IMR-90 (cell line): ENCODE data around the gene NUP93. TPM values are rescaled to one million over a fixed set of nuclear protein-coding genes. Genes with fewer than 3 reads are reported as not detected.

Experiments
- ATAC-seq: fragments of 200-7000 bp; cut with Tn5 transposase; 2 replicates; pipeline ENCODE4 v1.9.1; 2020; ENCODE audit warnings: low read depth, mild to moderate bottlenecking, moderate library complexity
- BruUV-seq: library from RNA; stranded (reverse); fragments of 400-500 nt; replicated peaks from 2 replicates; lab custom pipeline; 2021; lab: Mats Ljungman, UMichigan
- CTCF ChIA-PET: fragments of 300-600 bp; formaldehyde crosslinking; extraction: SDS; loops from one replicate; lab custom pipeline; 2021; ENCODE audit warnings: antibody characterized with exemption; lab: Yijun Ruan, JAX
- POLR2A ChIA-PET: fragments of 300-600 bp; sonication (Branson Sonifier 250); formaldehyde crosslinking; loops from one replicate; lab custom pipeline; 2022; ENCODE audit warnings: antibody characterized with exemption; ENCODE audit not compliant: unreplicated experiment; lab: Charles Lee
- DNase-seq: peaks from one replicate; pipeline ENCODE4 v3.0.0; 2013
- H2AFZ ChIP-seq: replicated peaks from 2 replicates; pipeline ENCODE3; 2013; ENCODE audit warnings: low read length, mild to moderate bottlenecking; ENCODE audit not compliant: poor library complexity
- H2AK5ac ChIP-seq: 2 replicates; pipeline ENCODE4 v1.6.1; 2013; ENCODE audit warnings: low read depth, low read length, inconsistent platforms
- H2AK9ac ChIP-seq: replicated peaks from 2 replicates; pipeline ENCODE3; 2013; ENCODE audit warnings: mild to moderate bottlenecking, low read depth, low read length, moderate library complexity; ENCODE audit not compliant: poor library complexity
- H2BK120ac ChIP-seq: 2 replicates; pipeline ENCODE4 v1.6.1; 2013; ENCODE audit warnings: low read depth, low read length, inconsistent platforms
- H2BK15ac ChIP-seq: 3 replicates; pipeline ENCODE4 v1.6.1; 2013; ENCODE audit warnings: low read depth, low read length, inconsistent platforms
- H2BK20ac ChIP-seq: 2 replicates; pipeline ENCODE4 v1.6.1; 2013; ENCODE audit warnings: low read depth, mild to moderate bottlenecking, inconsistent platforms, low read length, moderate library complexity
- H2BK5ac ChIP-seq: 2 replicates; pipeline ENCODE4 v1.6.1; 2013; ENCODE audit warnings: mild to moderate bottlenecking, low read depth, low read length, inconsistent platforms; ENCODE audit not compliant: poor library complexity, severe bottlenecking
- H3K14ac ChIP-seq: replicated peaks from 2 replicates; pipeline ENCODE4 v1.6.1; 2013; ENCODE audit warnings: low read depth, low read length, inconsistent platforms
- H3K18ac ChIP-seq: 2 replicates; pipeline ENCODE4 v1.6.1; 2013; ENCODE audit warnings: low read depth, low read length, control low read depth
- H3K23ac ChIP-seq: 2 replicates; pipeline ENCODE4 v1.6.1; 2013; ENCODE audit warnings: low read depth, low read length, inconsistent platforms
- H3K27ac ChIP-seq: 2 replicates; pipeline ENCODE4 v1.5.1; 2013; ENCODE audit warnings: mild to moderate bottlenecking, control low read depth, low read length; ENCODE audit not compliant: insufficient read depth
- H3K27me3 ChIP-seq: 2 replicates; pipeline ENCODE4 v1.6.1; 2013; ENCODE audit warnings: low read length; ENCODE audit not compliant: control insufficient read depth, insufficient read depth
- H3K36me3 ChIP-seq: 2 replicates; pipeline ENCODE4 v1.6.1; 2013; ENCODE audit warnings: low read length, mixed read lengths; ENCODE audit not compliant: control insufficient read depth, insufficient read depth
- H3K4ac ChIP-seq: 2 replicates; pipeline ENCODE4 v1.6.1; 2013; ENCODE audit warnings: low read depth, low read length, inconsistent platforms
- H3K4me1 ChIP-seq: 2 replicates; pipeline ENCODE4 v1.6.1; 2013; ENCODE audit warnings: low read length, mixed read lengths; ENCODE audit not compliant: control insufficient read depth, insufficient read depth
- H3K4me2 ChIP-seq: 2 replicates; pipeline ENCODE4 v1.6.1; 2013; ENCODE audit warnings: low read depth, mild to moderate bottlenecking, control low read depth, low read length, moderate library complexity
- H3K4me3 ChIP-seq: 2 replicates; pipeline ENCODE4 v1.5.1; 2013; ENCODE audit warnings: low read depth, mild to moderate bottlenecking, control low read depth, low read length, moderate library complexity; ENCODE audit not compliant: insufficient read depth
- H3K56ac ChIP-seq: 2 replicates; pipeline ENCODE4 v1.6.1; 2013; ENCODE audit warnings: low read length, inconsistent platforms; ENCODE audit not compliant: insufficient read depth; ENCODE audit errors: extremely low read depth
- H3K79me1 ChIP-seq, 2 experiments: 2 replicates each; pipeline ENCODE4 v1.6.1; 2013; ENCODE audit warnings: low read length in 2 of 2, inconsistent platforms in 1 of 2, low read depth in 1 of 2
- H3K9ac ChIP-seq: 2 replicates; pipeline ENCODE4 v1.6.1; 2013; ENCODE audit warnings: low read depth, low read length, control low read depth
- H3K9me1 ChIP-seq: 2 replicates; pipeline ENCODE4 v1.6.1; 2013; ENCODE audit warnings: low read length, inconsistent platforms; ENCODE audit not compliant: insufficient read depth
- H3K9me3 ChIP-seq: 2 replicates; pipeline ENCODE4 v1.6.1; 2013; ENCODE audit warnings: low read length; ENCODE audit not compliant: control insufficient read depth, insufficient read depth
- H4K20me1 ChIP-seq: 2 replicates; pipeline ENCODE4 v1.6.1; 2013; ENCODE audit warnings: low read length, inconsistent platforms; ENCODE audit not compliant: insufficient read depth
- H4K5ac ChIP-seq: 2 replicates; pipeline ENCODE4 v1.6.1; 2013; ENCODE audit warnings: mild to moderate bottlenecking, low read depth, low read length, control low read depth
- H4K8ac ChIP-seq, 2 experiments: 2 replicates each; pipeline ENCODE4 v1.6.1; 2013; ENCODE audit warnings: low read depth in 2 of 2, low read length in 2 of 2, control low read depth in 1 of 2, inconsistent platforms in 1 of 2
- H4K91ac ChIP-seq: 2 replicates; pipeline ENCODE4 v1.6.1; 2013; ENCODE audit warnings: low read depth, low read length, inconsistent platforms; ENCODE audit not compliant: insufficient read depth
- FOS ChIP-seq: fragments of 150-350 bp; IDR thresholded peaks from 2 replicates; pipeline ENCODE4 v1.6.1; 2016; ENCODE audit warnings: low read depth, low read length
- MAFK ChIP-seq: IDR thresholded peaks from 2 replicates; pipeline ENCODE4 v1.6.1; 2012; ENCODE audit warnings: low read depth, low read length, improper control_type of control experiment
- RAD21 ChIP-seq: IDR thresholded peaks from 2 replicates; pipeline ENCODE4 v1.6.1; 2012; ENCODE audit warnings: low read length, improper control_type of control experiment
- RCOR1 ChIP-seq: IDR thresholded peaks from 2 replicates; pipeline ENCODE4 v1.6.1; 2012; ENCODE audit warnings: mild to moderate bottlenecking, low read length, improper control_type of control experiment; ENCODE audit not compliant: insufficient replicate concordance
- WGBS, 2 experiments: methylation state at CpG; one replicate each; pipeline versions ENCODE4 v1.1.5 to v1.1.7; 2013; ENCODE audit warnings: missing lambda C conversion rate in 2 of 2; ENCODE audit not compliant: insufficient read length in 1 of 2; ENCODE audit errors: extremely low coverage in 2 of 2; 5-methylcytosine and 5-hydroxymethylcytosine counted together
- dilution Hi-C: fragments of 300-500 bp; cut with HindIII; formaldehyde crosslinking; loops from one replicate; pipeline ENCODE4 v1.14.3; 2018; ENCODE audit warnings: low sequenced_read_pairs; ENCODE audit not compliant: unreplicated experiment
- in situ Hi-C: fragments of 300-500 bp; cut with MboI; formaldehyde crosslinking; loops from 3 replicates; pipeline ENCODE4 v1.14.3; 2019; ENCODE audit warnings: low sequenced_read_pairs, inconsistent platforms, mixed read lengths
- intact Hi-C: fragments of 100-400 bp; cut with micrococcal nuclease; formaldehyde crosslinking; loops from 2 replicates; pipeline ENCODE4 v1.10.0; 2022
- polyA plus RNA-seq, 3 experiments: library from polyadenylated mRNA; depleted of rRNA; stranded (reverse); fragments of >200 nt; gene quantifications; 2 replicates each; pipeline ENCODE4 v1.2.3, GENCODE V29; 2012; ENCODE audit warnings: low replicate concordance in 1 of 3
- total RNA-seq: library from RNA; depleted of rRNA; stranded (reverse); fragments of >200 nt; gene quantifications from 2 replicates; pipeline ENCODE4 v1.2.3, GENCODE V29; 2012
- TF ChIP-seq, protein P1 (sequence below): fragments of 150-350 bp; IDR thresholded peaks from 2 replicates; pipeline ENCODE4 v1.6.1; 2016; ENCODE audit warnings: low read depth, mild to moderate bottlenecking, low read length, moderate library complexity, borderline replicate concordance
- TF ChIP-seq, protein P2 (sequence below): fragments of 150-350 bp; IDR thresholded peaks from 2 replicates; pipeline ENCODE4 v1.6.1; 2017; ENCODE audit warnings: mild to moderate bottlenecking, antibody characterized with exemption, low read length, low read depth

Gene NUP93
- total and polyA plus RNA-seq, 2 of the 4 experiments (the other 2 are of a cell fraction) = 54.6 to 72.6 TPM

DNA sequence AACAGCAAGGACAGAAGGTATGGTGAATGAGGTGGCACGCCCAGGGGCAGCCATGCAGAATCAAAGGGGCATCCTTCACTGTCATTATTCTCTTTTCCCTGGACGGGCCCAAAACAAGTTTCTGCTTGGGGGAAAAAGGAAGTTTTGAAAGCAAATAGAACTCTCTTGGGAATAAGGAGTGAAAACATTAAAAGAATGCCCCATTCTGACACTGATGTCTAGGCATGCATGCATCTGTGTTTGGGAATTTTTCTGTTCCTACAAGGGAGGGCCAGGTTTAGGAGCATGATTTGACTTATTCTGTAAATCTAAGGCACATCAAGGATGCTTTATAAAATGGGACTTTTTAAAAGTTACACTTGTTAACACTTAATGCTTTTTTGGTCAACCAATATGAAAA is 100.7 kb downstream of the NUP93 start:
- no peak overlapping the region for H4K5ac ChIP-seq
- H3K14ac ChIP-seq = no peak overlapping the region
- no peak overlapping the region for H4K91ac ChIP-seq
- peaks cover 35% of the 10 kb centered on the region for H3K36me3 ChIP-seq
- no peak for DNase-seq
- WGBS, 2 experiments = no CpG with 5 or more reads among the region's 2 CpGs
- dilution Hi-C loops (no loop called here), in situ Hi-C loops (no loop called here), intact Hi-C loops (no loop called here)
- no peak overlapping the region for H3K18ac ChIP-seq
- no peak overlapping the region for H2AK5ac ChIP-seq
- H3K9ac ChIP-seq = no peak overlapping the region
- no peak overlapping the region for H3K27ac ChIP-seq
- H3K79me1 ChIP-seq = no peaks in the 10 kb centered on the region; a peak in 1 of 4 replicates
- peaks cover 15% of the 10 kb centered on the region; the same call in 1 of the 2 replicates for H3K9me1 ChIP-seq
- CTCF ChIA-PET = no interaction called here
- H2AFZ ChIP-seq = no peak overlapping the region
- BruUV-seq = no TSS peak
- no peaks in the 10 kb centered on the region for H3K27me3 ChIP-seq
- H3K4me2 ChIP-seq = no peak overlapping the region
- no peak overlapping the region for H2BK15ac ChIP-seq
- peak overlapping the region; percentile 15 for H2BK5ac ChIP-seq
- H4K20me1 ChIP-seq = no peaks in the 10 kb centered on the region
- H3K9me3 ChIP-seq = no peaks in the 10 kb centered on the region
- POLR2A ChIA-PET = no interaction called here
- H3K23ac ChIP-seq = no peak overlapping the region
- H2AK9ac ChIP-seq = no peak overlapping the region
- H4K8ac ChIP-seq = no peak overlapping the region
- H3K4ac ChIP-seq = no peak overlapping the region
- peak; percentile 65 for ATAC-seq
- H3K4me3 ChIP-seq = no peak overlapping the region
- no peak overlapping the region for H3K56ac ChIP-seq
- H2BK120ac ChIP-seq = no peak overlapping the region
- no peak overlapping the region for H2BK20ac ChIP-seq
- H3K4me1 ChIP-seq = peaks cover 2% of the 10 kb centered on the region
- TF ChIP-seq FOS (no peak), MAFK (no peak), RAD21 (no peak), RCOR1 (no peak)
- TF ChIP-seq, protein P1, sequence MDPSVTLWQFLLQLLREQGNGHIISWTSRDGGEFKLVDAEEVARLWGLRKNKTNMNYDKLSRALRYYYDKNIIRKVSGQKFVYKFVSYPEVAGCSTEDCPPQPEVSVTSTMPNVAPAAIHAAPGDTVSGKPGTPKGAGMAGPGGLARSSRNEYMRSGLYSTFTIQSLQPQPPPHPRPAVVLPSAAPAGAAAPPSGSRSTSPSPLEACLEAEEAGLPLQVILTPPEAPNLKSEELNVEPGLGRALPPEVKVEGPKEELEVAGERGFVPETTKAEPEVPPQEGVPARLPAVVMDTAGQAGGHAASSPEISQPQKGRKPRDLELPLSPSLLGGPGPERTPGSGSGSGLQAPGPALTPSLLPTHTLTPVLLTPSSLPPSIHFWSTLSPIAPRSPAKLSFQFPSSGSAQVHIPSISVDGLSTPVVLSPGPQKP = no peak
- TF ChIP-seq, protein P2, sequence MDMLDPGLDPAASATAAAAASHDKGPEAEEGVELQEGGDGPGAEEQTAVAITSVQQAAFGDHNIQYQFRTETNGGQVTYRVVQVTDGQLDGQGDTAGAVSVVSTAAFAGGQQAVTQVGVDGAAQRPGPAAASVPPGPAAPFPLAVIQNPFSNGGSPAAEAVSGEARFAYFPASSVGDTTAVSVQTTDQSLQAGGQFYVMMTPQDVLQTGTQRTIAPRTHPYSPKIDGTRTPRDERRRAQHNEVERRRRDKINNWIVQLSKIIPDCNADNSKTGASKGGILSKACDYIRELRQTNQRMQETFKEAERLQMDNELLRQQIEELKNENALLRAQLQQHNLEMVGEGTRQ = no peak
